Nephron (organoid): ENCODE measurements around the gene ZNF831.

Experiments
- H3K27ac Mint-ChIP-seq, 3 experiments: 2 replicates each; pipeline ENCODE4 v1.8.0; 2020; ENCODE audit warnings: mixed read lengths in 3 of 3, mild to moderate bottlenecking in 2 of 3, moderate library complexity in 1 of 3
- H3K27me3 Mint-ChIP-seq: 2 replicates; pipeline ENCODE4 v1.8.0; 2021; ENCODE audit warnings: low read depth, mild to moderate bottlenecking, moderate library complexity, mixed read lengths
- H3K36me3 Mint-ChIP-seq: 2 replicates; pipeline ENCODE4 v1.8.0; 2020; ENCODE audit warnings: low read depth, mixed read lengths
- H3K4me1 Mint-ChIP-seq: 2 replicates; pipeline ENCODE4 v1.8.0; 2020; ENCODE audit warnings: mixed read lengths
- H3K4me3 Mint-ChIP-seq, 3 experiments: 2 replicates each; pipeline ENCODE4 v1.8.0; 2020; ENCODE audit warnings: mild to moderate bottlenecking in 3 of 3, mixed read lengths in 3 of 3, moderate library complexity in 2 of 3
- H3K9me3 Mint-ChIP-seq: 2 replicates; pipeline ENCODE4 v1.8.0; 2020; ENCODE audit warnings: mixed read lengths
- CTCF ChIP-seq, 3 experiments: fragments of 200-600 bp; sonication (generic); IDR thresholded peaks; one replicate each; pipeline ENCODE4 v1.5.0; 2021; ENCODE audit warnings: antibody characterized with exemption in 3 of 3; ENCODE audit not compliant: unreplicated experiment in 3 of 3

The ZNF831 gene

GRCh38 chr20:59163631-59164530 lies at the start of gene ZNF831:
TSS of gene ZNF831 (plus strand) at chr20:59163821. CDS start at chr20:59191020, 27,199 bp downstream.
- Mint-ChIP-seq H3K36me3 (peaks cover 3% of the 10 kb centered on the region), H3K27me3 (peaks cover 13% of the 10 kb centered on the region), H3K4me3 (no peak within 1 kb of the TSS), H3K27ac (no peak within 1 kb of the TSS), H3K9me3 (peaks cover 3% of the 10 kb centered on the region), H3K4me1 (no peaks in the 10 kb centered on the region)
- TF ChIP-seq CTCF (IDR thresholded peaks at IDR 0.05; ENCODE audit: unreplicated experiment in 3 of 3), result no peak

- no peak for TF ChIP-seq CTCF (IDR thresholded peaks at IDR 0.05; ENCODE audit: unreplicated experiment in 3 of 3)
- H3K36me3 Mint-ChIP-seq, result no peaks in the 10 kb centered on the region
- H3K4me1 Mint-ChIP-seq, result no peaks in the 10 kb centered on the region
- peaks cover 20% of the 10 kb centered on the region for H3K27me3 Mint-ChIP-seq
- H3K27ac Mint-ChIP-seq, result no peak overlapping the region
- H3K4me3 Mint-ChIP-seq, result no peak overlapping the region
- peaks cover 3% of the 10 kb centered on the region for H3K9me3 Mint-ChIP-seq
Measured at GRCh38 chr20:59117526-59117925, 46.1 kb upstream of the ZNF831 start.

- no peaks in the 10 kb centered on the region for H3K36me3 Mint-ChIP-seq
- no peak overlapping the region for H3K27ac Mint-ChIP-seq
- H3K9me3 Mint-ChIP-seq, result peaks cover 2% of the 10 kb centered on the region
- H3K27me3 Mint-ChIP-seq, result peaks cover 22% of the 10 kb centered on the region
- peaks cover 2% of the 10 kb centered on the region for H3K4me1 Mint-ChIP-seq
- TF ChIP-seq CTCF (IDR thresholded peaks at IDR 0.05; ENCODE audit: unreplicated experiment in 3 of 3), result no peak
- H3K4me3 Mint-ChIP-seq, result no peak overlapping the region
Measured at GRCh38 chr20:59118855-59119254, 44.8 kb upstream of the ZNF831 start.

- H3K9me3 Mint-ChIP-seq, result peaks cover 2% of the 10 kb centered on the region
- H3K27me3 Mint-ChIP-seq, result peaks cover 22% of the 10 kb centered on the region
- no peak overlapping the region for H3K4me3 Mint-ChIP-seq
- no peak overlapping the region for H3K27ac Mint-ChIP-seq
- TF ChIP-seq CTCF (IDR thresholded peaks at IDR 0.05; ENCODE audit: unreplicated experiment in 3 of 3), result no peak
- H3K36me3 Mint-ChIP-seq, result no peaks in the 10 kb centered on the region
- H3K4me1 Mint-ChIP-seq, result peaks cover 8% of the 10 kb centered on the region
Measured at GRCh38 chr20:59120491-59120890, 43.1 kb upstream of the ZNF831 start.

GRCh38 chr20:59120919-59121318 lies 42.7 kb upstream of the ZNF831 start:
- no peaks in the 10 kb centered on the region for H3K36me3 Mint-ChIP-seq
- no peak for TF ChIP-seq CTCF (IDR thresholded peaks at IDR 0.05; ENCODE audit: unreplicated experiment in 3 of 3)
- peaks cover 22% of the 10 kb centered on the region for H3K27me3 Mint-ChIP-seq
- peaks cover 12% of the 10 kb centered on the region for H3K4me1 Mint-ChIP-seq
- no peak overlapping the region for H3K4me3 Mint-ChIP-seq
- H3K27ac Mint-ChIP-seq, result no peak overlapping the region
- H3K9me3 Mint-ChIP-seq, result peaks cover 2% of the 10 kb centered on the region
